Tibial nerve (tissue), 4 donors: ENCODE data around the gene RCAN2. TPM values are rescaled to one million over a fixed set of nuclear protein-coding genes. Genes with fewer than 3 reads are reported as not detected.

Experiments
- DNase-seq, 2 donors: peaks; one replicate each; pipeline ENCODE4 v3.0.0-alpha.2; 2019; ENCODE audit warnings: low spot score in 2 of 2
- H3K27ac ChIP-seq, 4 donors: fragments of 200-600 bp; sonication (generic) in 3 of 4; one replicate each; pipeline ENCODE4 v1.5.1; 2017 to 2019; ENCODE audit warnings: mild to moderate bottlenecking in 1 of 4
- H3K27me3 ChIP-seq, 2 donors: fragments of 200-600 bp; sonication (generic) in 1 of 2; one replicate each; pipeline versions ENCODE4 v1.5.1 to v1.6.0; 2017 to 2019
- H3K36me3 ChIP-seq, 3 donors: fragments of 200-600 bp; sonication (generic); one replicate each; pipeline ENCODE4 v1.5.1; 2018 to 2019
- H3K4me1 ChIP-seq, 4 donors: fragments of 200-600 bp; sonication (generic) in 3 of 4; one replicate each; pipeline ENCODE4 v1.5.1; 2017 to 2019
- H3K4me3 ChIP-seq, 4 donors: fragments of 200-600 bp; sonication (generic) in 3 of 4; one replicate each; pipeline ENCODE4 v1.5.1; 2017 to 2019; ENCODE audit warnings: mild to moderate bottlenecking in 1 of 4, moderate library complexity in 1 of 4
- H3K9me3 ChIP-seq, 4 donors: fragments of 200-600 bp; sonication (generic) in 3 of 4; one replicate each; pipeline ENCODE4 v1.5.1; 2017 to 2019
- EP300 ChIP-seq, 2 donors: sonication (generic); formaldehyde crosslinking; IDR thresholded peaks; one replicate each; pipeline ENCODE4 v1.6.1; 2017; ENCODE audit warnings: antibody characterized with exemption in 2 of 2, mild to moderate bottlenecking in 1 of 2
- POLR2A ChIP-seq, 2 donors: fragments of 450-650 bp; IDR thresholded peaks; one replicate each; pipeline ENCODE4 v1.6.1; 2017; ENCODE audit warnings: antibody characterized with exemption in 2 of 2, mild to moderate bottlenecking in 2 of 2, moderate library complexity in 2 of 2
- WGBS, 2 donors: methylation state at CpG; one replicate each; pipeline ENCODE4 v1.1.5; 2018; 5-methylcytosine and 5-hydroxymethylcytosine counted together
- total RNA-seq, 4 donors: library from RNA; depleted of rRNA; stranded (reverse); fragments of >200 nt; gene quantifications; one replicate each; pipeline ENCODE4 v1.1.0, GENCODE V29; 2016
- TF ChIP-seq, protein P1 (sequence below), 5 experiments: fragments of 200-600 bp in 3 of 5; fragments of 450-650 bp in 2 of 5; sonication (generic) in 3 of 5; IDR thresholded peaks; one replicate each; pipeline ENCODE4 v1.5.1; 2016 to 2019; ENCODE audit warnings: antibody characterized with exemption in 5 of 5, mild to moderate bottlenecking in 3 of 5, moderate library complexity in 2 of 5

The RCAN2 gene
- total RNA-seq, 4 donors from 2014 or later, result 6.6 to 19.4 (median 15.0) TPM

DNA sequence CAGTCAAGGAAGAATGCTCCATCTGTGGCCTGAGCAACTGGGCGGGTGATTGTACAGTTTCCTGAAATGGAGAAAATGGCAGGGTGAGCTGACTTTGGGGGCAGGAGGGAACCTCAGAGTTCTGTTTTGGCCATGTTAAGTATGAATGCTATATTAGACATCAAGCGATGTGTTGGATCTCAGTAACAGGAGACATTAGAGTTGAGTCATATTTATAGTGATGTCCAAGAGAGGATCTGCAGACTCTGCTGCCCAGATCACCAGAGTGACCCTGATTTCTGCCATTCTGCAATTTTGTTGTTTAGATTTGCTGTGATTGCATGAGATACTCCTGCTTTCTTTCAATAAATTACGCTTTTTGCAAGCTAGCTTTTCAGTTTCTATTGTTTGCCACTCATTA, 189.1 kb downstream of the RCAN2 start:
- no peaks in the 10 kb centered on the region for H3K9me3 ChIP-seq

DNA sequence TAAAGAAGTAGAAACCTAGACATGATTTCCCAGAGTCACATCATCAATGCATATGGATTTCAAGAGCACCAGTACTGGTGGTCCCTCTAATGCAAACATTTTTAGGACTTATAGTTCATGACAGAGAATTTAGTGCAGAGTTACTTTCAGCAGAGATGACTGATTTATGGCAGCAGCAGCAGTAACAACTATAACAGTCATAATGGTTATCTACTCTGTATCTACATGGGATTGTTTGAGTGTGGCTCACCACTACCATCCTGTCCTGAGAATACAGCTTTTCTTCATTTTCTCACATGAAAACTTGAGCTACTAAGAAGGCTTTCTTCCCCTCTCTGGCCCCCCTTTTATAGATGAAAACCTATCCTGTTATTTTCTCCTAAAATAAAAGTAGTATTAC, 192.0 kb downstream of the RCAN2 start:
- no peak overlapping the region for H3K27ac ChIP-seq
- H3K27me3 ChIP-seq, result no peaks in the 10 kb centered on the region
- H3K36me3 ChIP-seq, result no peaks in the 10 kb centered on the region
- H3K4me3 ChIP-seq, result no peak overlapping the region
- H3K4me1 ChIP-seq, result no peaks in the 10 kb centered on the region
- DNase-seq, result no peak
- TF ChIP-seq EP300 (IDR thresholded peaks at IDR 0.05) (no peak), POLR2A (IDR thresholded peaks at IDR 0.05) (no peak)
- TF ChIP-seq, protein P1, sequence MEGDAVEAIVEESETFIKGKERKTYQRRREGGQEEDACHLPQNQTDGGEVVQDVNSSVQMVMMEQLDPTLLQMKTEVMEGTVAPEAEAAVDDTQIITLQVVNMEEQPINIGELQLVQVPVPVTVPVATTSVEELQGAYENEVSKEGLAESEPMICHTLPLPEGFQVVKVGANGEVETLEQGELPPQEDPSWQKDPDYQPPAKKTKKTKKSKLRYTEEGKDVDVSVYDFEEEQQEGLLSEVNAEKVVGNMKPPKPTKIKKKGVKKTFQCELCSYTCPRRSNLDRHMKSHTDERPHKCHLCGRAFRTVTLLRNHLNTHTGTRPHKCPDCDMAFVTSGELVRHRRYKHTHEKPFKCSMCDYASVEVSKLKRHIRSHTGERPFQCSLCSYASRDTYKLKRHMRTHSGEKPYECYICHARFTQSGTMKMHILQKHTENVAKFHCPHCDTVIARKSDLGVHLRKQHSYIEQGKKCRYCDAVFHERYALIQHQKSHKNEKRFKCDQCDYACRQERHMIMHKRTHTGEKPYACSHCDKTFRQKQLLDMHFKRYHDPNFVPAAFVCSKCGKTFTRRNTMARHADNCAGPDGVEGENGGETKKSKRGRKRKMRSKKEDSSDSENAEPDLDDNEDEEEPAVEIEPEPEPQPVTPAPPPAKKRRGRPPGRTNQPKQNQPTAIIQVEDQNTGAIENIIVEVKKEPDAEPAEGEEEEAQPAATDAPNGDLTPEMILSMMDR (IDR thresholded peaks at IDR 0.05), result no peak
- no peaks in the 10 kb centered on the region for H3K9me3 ChIP-seq

More for the DNA sequence above, 189.1 kb downstream of the RCAN2 start:
- no peaks in the 10 kb centered on the region for H3K4me1 ChIP-seq
- no peak overlapping the region for H3K27ac ChIP-seq
- WGBS, 2 donors, result 88 to 95% methylated on average over 3 of the region's 3 CpGs
- H3K36me3 ChIP-seq, result no peaks in the 10 kb centered on the region
- TF ChIP-seq POLR2A (IDR thresholded peaks at IDR 0.05), result no peak
- TF ChIP-seq, protein P1 (IDR thresholded peaks at IDR 0.05), result no peak
- TF ChIP-seq EP300 (IDR thresholded peaks at IDR 0.05), result no peak
- no peak for DNase-seq
- H3K4me3 ChIP-seq, result no peak overlapping the region
- H3K27me3 ChIP-seq, result no peaks in the 10 kb centered on the region

DNA sequence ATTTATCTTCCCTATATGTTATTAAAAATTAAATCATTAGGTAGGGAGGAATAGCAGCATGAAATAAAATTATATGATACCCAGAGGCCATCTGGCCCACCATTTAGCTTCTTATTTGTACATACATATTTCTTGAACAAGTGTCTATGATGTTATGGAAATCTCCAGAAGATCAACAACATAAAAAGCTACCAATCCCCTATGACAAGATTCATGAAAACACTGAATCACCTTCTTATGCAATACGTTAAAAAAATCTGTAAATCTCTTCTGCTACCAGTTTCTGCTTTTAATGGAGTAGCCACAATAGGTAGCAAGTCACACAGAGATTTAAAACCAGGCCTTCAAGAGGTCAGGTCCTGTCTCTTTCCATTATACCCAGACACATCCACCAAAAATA, 194.7 kb downstream of the RCAN2 start:
- H3K4me3 ChIP-seq, result no peak overlapping the region
- H3K27me3 ChIP-seq, result no peaks in the 10 kb centered on the region
- H3K27ac ChIP-seq, result no peak overlapping the region
- no peaks in the 10 kb centered on the region for H3K9me3 ChIP-seq
- H3K36me3 ChIP-seq, result no peaks in the 10 kb centered on the region
- TF ChIP-seq, protein P1 (IDR thresholded peaks at IDR 0.05), result no peak
- no peak for TF ChIP-seq POLR2A (IDR thresholded peaks at IDR 0.05)
- TF ChIP-seq EP300 (IDR thresholded peaks at IDR 0.05), result no peak
- H3K4me1 ChIP-seq, result no peaks in the 10 kb centered on the region
- no peak for DNase-seq
- 0 to 48% methylated on average over 1 of the region's 1 CpG for WGBS, 2 donors

DNA sequence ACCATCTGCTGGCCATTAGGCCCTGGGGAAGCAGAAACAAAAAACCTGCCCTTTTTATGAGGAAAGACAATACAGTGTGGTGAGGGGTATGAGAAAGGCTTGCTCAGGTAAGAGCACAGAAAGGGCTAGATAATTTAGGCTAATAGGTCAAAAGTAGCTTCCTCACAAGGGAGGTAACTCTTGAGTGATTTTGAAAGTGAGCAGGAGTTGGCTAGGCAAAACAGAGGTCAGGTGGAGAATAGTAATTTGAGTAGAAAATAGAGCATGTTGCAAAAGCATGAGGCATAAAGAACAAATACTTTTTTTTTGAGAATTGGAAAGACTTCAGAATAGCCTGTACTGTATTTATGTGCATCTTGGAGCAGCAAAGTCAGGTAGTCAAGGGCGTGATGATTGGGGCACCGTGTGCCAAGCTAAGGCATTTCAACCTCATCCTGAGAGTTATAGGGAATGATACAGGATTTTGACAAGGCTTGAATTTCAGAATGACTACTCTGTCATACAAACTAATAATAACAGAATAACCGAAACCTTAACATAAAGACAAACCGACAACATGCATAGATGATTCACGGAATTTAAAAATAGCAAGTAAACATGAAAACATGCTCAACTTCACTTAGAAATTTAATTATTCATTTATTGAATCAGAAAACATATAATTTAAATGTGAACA, 197.5 kb downstream of the RCAN2 start:
- H3K27me3 ChIP-seq, result no peaks in the 10 kb centered on the region
- no peaks in the 10 kb centered on the region for H3K4me1 ChIP-seq
- 93 to 96% methylated on average over 5 of the region's 5 CpGs for WGBS, 2 donors
- TF ChIP-seq EP300 (IDR thresholded peaks at IDR 0.05) (no peak), POLR2A (IDR thresholded peaks at IDR 0.05) (no peak)
- TF ChIP-seq, protein P1 (IDR thresholded peaks at IDR 0.05), result no peak
- H3K36me3 ChIP-seq, result no peaks in the 10 kb centered on the region
- H3K27ac ChIP-seq, result no peak overlapping the region
- H3K9me3 ChIP-seq, result no peaks in the 10 kb centered on the region
- no peak overlapping the region for H3K4me3 ChIP-seq
- no peak for DNase-seq

DNA sequence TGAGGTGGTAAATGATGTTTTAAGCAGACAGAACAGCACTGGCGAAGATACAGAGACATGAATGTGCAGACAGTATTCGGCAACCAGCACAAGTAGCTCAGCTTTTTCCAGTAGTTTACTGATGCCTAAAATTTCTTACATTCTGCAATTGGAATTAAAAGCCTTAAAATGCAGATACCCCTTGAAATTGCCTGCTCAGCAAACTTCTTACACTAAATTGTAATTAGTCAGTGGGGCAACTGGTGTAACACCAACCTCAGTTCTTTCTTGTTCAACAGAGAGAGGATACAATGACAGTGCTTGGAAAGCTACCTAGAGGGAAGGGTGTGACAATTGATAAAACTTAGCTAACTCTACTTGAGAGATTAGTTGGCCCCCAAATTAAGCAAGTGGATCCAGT, 199.4 kb downstream of the RCAN2 start:
- 93 to 97% methylated on average over 2 of the region's 2 CpGs for WGBS, 2 donors
- H3K4me1 ChIP-seq, result no peaks in the 10 kb centered on the region
- H3K27me3 ChIP-seq, result no peaks in the 10 kb centered on the region
- no peak for TF ChIP-seq EP300 (IDR thresholded peaks at IDR 0.05)
- TF ChIP-seq, protein P1 (IDR thresholded peaks at IDR 0.05), result no peak
- TF ChIP-seq POLR2A (IDR thresholded peaks at IDR 0.05), result no peak
- no peak for DNase-seq
- no peaks in the 10 kb centered on the region for H3K9me3 ChIP-seq
- H3K27ac ChIP-seq, result no peak overlapping the region
- no peaks in the 10 kb centered on the region for H3K36me3 ChIP-seq
- H3K4me3 ChIP-seq, result no peak overlapping the region
